K562 (cell line): ENCODE measurements around the gene ICAM1. TPM values are rescaled to one million over a fixed set of nuclear protein-coding genes. Genes with fewer than 3 reads are reported as not detected.
A peak's percentile ranks its signal among the peaks of the same experiment; 100 is the strongest.

ENCODE experiments used
- ASH1L ChIP-seq: fragments of 450-650 bp; IDR thresholded peaks from 2 replicates; pipeline ENCODE4 v1.6.1; 2018; ENCODE audit warnings: borderline replicate concordance, mild to moderate bottlenecking, low read depth; ENCODE audit not compliant: partially characterized antibody
- CCNT2 ChIP-seq: IDR thresholded peaks from 2 replicates; pipeline ENCODE4 v1.6.1; 2011; ENCODE audit warnings: borderline replicate concordance, low read depth, mild to moderate bottlenecking, moderate library complexity, mixed read lengths, low read length; ENCODE audit not compliant: insufficient read length; ENCODE audit errors: extremely low read depth
- CHCHD3 ChIP-seq: fragments of 250-450 bp; sonication (Bioruptor Pico); IDR thresholded peaks from 2 replicates; pipeline ENCODE4 v2.1.2; 2022; ENCODE audit warnings: mild to moderate bottlenecking
- CREM ChIP-seq: IDR thresholded peaks from 2 replicates; pipeline ENCODE4 v1.6.1; 2014; ENCODE audit warnings: antibody characterized with exemption, low read depth
- GATA2 ChIP-seq: sonication (generic); formaldehyde crosslinking; IDR thresholded peaks from 2 replicates; pipeline ENCODE4 v1.4.0; 2020; ENCODE audit warnings: mild to moderate bottlenecking, missing genetic modification reagents
- LCOR ChIP-seq: sonication (generic); formaldehyde crosslinking; IDR thresholded peaks from 2 replicates; pipeline ENCODE4 v1.8.0; 2022; ENCODE audit warnings: mild to moderate bottlenecking, missing genetic modification reagents
- MAFG ChIP-seq: fragments of 450-650 bp; conservative IDR thresholded peaks from 2 replicates; pipeline ENCODE4 v1.6.1; 2016; ENCODE audit warnings: missing genetic modification characterization, missing compliant biosample characterization
- MECOM ChIP-seq: fragments of 250-450 bp; sonication (Bioruptor Pico); IDR thresholded peaks from 2 replicates; pipeline ENCODE4 v1.8.0; 2022; ENCODE audit warnings: inconsistent platforms
- NUFIP1 ChIP-seq: fragments of 450-650 bp; IDR thresholded peaks from 2 replicates; pipeline ENCODE4 v1.6.1; 2018; ENCODE audit not compliant: partially characterized antibody
- PHF8 ChIP-seq: fragments of 200-600 bp; sonication (generic); IDR thresholded peaks from 2 replicates; pipeline ENCODE4 v1.6.1; 2012; ENCODE audit warnings: mixed run types, mild to moderate bottlenecking, inconsistent platforms, low read length, moderate library complexity, borderline replicate concordance
- RBM22 ChIP-seq: fragments of 200-400 bp; formaldehyde crosslinking; IDR thresholded peaks from 2 replicates; pipeline ENCODE4 v1.6.1; 2018; ENCODE audit warnings: low read length, low read depth; ENCODE audit not compliant: poor library complexity, severe bottlenecking
- XRCC4 ChIP-seq: IDR thresholded peaks from one replicate; pipeline ENCODE4 v1.6.1; 2011; ENCODE audit not compliant: insufficient read depth, insufficient read length; ENCODE audit errors: extremely low read depth
- polyA plus RNA-seq, 8 experiments: library from polyadenylated mRNA; depleted of rRNA in 4 of 8; stranded (reverse) in 5 of 8; unstranded in 3 of 8; fragments of >200 nt; fragmentation: Nextera tagmentation in 2 of 8; fragmentation: Illumina TruSeq in 1 of 8; extraction: Ambion mirVana in 2 of 8; extraction: Trizol in 1 of 8; gene quantifications; 2 replicates each; pipeline versions ENCODE4 v1.2.1 to v1.2.3, GENCODE V29; 2011 to 2014; ENCODE audit warnings: inconsistent platforms in 1 of 8, missing spikeins in 1 of 8
- total RNA-seq, 7 experiments: library from RNA; depleted of rRNA in 6 of 7; stranded (reverse); fragments of >200 nt in 6 of 7; fragmentation: Illumina TruSeq in 2 of 7; extraction: Trizol in 2 of 7; gene quantifications; 2 replicates each; pipeline versions ENCODE4 v1.2.1 to v1.2.3, GENCODE V29; 2011 to 2021; ENCODE audit warnings: low replicate concordance in 1 of 7
- TF ChIP-seq, protein P1 (sequence below), 2 experiments: IDR thresholded peaks; 2 replicates each; pipeline ENCODE4 v1.6.1; 2011; ENCODE audit warnings: borderline replicate concordance in 1 of 2, control low read depth in 1 of 2, low read depth in 1 of 2, low read length in 1 of 2, mild to moderate bottlenecking in 1 of 2, mixed read lengths in 1 of 2, moderate library complexity in 1 of 2; ENCODE audit not compliant: insufficient read depth in 1 of 2, insufficient read length in 1 of 2, poor library complexity in 1 of 2, severe bottlenecking in 1 of 2; ENCODE audit errors: extremely low read depth in 1 of 2
- TF ChIP-seq, protein P2 (sequence below): fragments of 250-450 bp; sonication (Bioruptor Pico); IDR thresholded peaks from 2 replicates; pipeline ENCODE4 v1.8.0; 2022; ENCODE audit warnings: moderate library complexity, mild to moderate bottlenecking, inconsistent platforms
- TF ChIP-seq, protein P3 (sequence below): fragments of 450-650 bp; IDR thresholded peaks from 2 replicates; pipeline ENCODE4 v1.6.1; 2018; ENCODE audit warnings: mild to moderate bottlenecking, low read depth; ENCODE audit not compliant: partially characterized antibody
- TF ChIP-seq, protein P4 (sequence below), 3 experiments: fragments of 200-800 bp in 1 of 3; fragments of 250-450 bp in 1 of 3; fragments of 450-650 bp in 1 of 3; sonication (Bioruptor Pico) in 1 of 3; sonication (Bioruptor generic) in 1 of 3; formaldehyde crosslinking in 1 of 3; IDR thresholded peaks; 2 replicates each; pipeline versions ENCODE4 v1.6.1 to v1.8.0; 2016 to 2022; ENCODE audit warnings: mild to moderate bottlenecking in 2 of 3, missing genetic modification characterization in 2 of 3, missing compliant biosample characterization in 1 of 3, moderate library complexity in 1 of 3
- TF ChIP-seq, protein P5 (sequence below): sonication (generic); formaldehyde crosslinking; IDR thresholded peaks from 2 replicates; pipeline ENCODE4 v1.4.0; 2020; ENCODE audit warnings: mild to moderate bottlenecking, missing genetic modification reagents

ICAM1 gene
- total and polyA plus RNA-seq, 9 of the 15 experiments (the other 6 are each of a cell fraction or from before 2014, with no cell fraction given) = 2.3 to 24.4 (median 13.4) TPM

DNA sequence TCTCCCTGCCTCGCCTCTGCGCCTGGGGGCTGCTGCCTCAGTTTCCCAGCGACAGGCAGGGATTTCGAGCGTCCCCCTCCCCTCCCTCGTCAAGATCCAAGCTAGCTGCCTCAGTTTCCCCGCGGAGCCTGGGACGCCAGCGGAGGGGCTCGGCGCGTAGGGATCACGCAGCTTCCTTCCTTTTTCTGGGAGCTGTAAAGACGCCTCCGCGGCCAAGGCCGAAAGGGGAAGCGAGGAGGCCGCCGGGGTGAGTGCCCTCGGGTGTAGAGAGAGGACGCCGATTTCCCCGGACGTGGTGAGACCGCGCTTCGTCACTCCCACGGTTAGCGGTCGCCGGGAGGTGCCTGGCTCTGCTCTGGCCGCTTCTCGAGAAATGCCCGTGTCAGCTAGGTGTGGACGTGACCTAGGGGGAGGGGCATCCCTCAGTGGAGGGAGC, 722 bp upstream of the ICAM1 start (continued):
- TF ChIP-seq, protein P1, sequence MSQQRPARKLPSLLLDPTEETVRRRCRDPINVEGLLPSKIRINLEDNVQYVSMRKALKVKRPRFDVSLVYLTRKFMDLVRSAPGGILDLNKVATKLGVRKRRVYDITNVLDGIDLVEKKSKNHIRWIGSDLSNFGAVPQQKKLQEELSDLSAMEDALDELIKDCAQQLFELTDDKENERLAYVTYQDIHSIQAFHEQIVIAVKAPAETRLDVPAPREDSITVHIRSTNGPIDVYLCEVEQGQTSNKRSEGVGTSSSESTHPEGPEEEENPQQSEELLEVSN (IDR thresholded peaks at IDR 0.05; ENCODE audit: borderline replicate concordance in 1 of 2, extremely low read depth in 1 of 2, insufficient read depth in 1 of 2, insufficient read length in 1 of 2, low read depth in 1 of 2, low read length in 1 of 2, poor library complexity in 1 of 2, severe bottlenecking in 1 of 2) = peak in 1 of 2 experiments; percentile 52
- TF ChIP-seq, protein P2, sequence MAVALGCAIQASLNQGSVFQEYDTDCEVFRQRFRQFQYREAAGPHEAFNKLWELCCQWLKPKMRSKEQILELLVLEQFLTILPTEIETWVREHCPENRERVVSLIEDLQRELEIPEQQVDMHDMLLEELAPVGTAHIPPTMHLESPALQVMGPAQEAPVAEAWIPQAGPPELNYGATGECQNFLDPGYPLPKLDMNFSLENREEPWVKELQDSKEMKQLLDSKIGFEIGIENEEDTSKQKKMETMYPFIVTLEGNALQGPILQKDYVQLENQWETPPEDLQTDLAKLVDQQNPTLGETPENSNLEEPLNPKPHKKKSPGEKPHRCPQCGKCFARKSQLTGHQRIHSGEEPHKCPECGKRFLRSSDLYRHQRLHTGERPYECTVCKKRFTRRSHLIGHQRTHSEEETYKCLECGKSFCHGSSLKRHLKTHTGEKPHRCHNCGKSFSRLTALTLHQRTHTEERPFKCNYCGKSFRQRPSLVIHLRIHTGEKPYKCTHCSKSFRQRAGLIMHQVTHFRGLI (CRISPR knock-in tag) = 0 out of 2 replicates have a peak, but pooled peaks have one; percentile 20
- TF ChIP-seq RBM22 (peak; percentile 10), CCNT2 (peak; percentile 18), LCOR (CRISPR knock-in tag) (no peak), XRCC4 (no peak), CREM (peak; percentile 66), GATA2 (CRISPR knock-in tag) (no peak), PHF8 (peak; percentile 18; the same call in 1 of the 2 replicates), CHCHD3 (CRISPR knock-in tag) (no peak), NUFIP1 (no peak), MECOM (CRISPR knock-in tag) (no peak), MAFG (tag) (no peak), ASH1L (no peak)
- TF ChIP-seq, protein P3, sequence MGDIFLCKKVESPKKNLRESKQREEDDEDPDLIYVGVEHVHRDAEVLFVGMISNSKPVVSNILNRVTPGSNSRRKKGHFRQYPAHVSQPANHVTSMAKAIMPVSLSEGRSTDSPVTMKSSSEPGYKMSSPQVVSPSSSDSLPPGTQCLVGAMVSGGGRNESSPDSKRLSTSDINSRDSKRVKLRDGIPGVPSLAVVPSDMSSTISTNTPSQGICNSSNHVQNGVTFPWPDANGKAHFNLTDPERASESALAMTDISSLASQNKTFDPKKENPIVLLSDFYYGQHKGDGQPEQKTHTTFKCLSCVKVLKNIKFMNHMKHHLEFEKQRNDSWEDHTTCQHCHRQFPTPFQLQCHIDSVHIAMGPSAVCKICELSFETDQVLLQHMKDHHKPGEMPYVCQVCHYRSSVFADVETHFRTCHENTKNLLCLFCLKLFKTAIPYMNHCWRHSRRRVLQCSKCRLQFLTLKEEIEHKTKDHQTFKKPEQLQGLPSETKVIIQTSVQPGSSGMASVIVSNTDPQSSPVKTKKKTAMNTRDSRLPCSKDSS = no peak
- TF ChIP-seq, protein P4, sequence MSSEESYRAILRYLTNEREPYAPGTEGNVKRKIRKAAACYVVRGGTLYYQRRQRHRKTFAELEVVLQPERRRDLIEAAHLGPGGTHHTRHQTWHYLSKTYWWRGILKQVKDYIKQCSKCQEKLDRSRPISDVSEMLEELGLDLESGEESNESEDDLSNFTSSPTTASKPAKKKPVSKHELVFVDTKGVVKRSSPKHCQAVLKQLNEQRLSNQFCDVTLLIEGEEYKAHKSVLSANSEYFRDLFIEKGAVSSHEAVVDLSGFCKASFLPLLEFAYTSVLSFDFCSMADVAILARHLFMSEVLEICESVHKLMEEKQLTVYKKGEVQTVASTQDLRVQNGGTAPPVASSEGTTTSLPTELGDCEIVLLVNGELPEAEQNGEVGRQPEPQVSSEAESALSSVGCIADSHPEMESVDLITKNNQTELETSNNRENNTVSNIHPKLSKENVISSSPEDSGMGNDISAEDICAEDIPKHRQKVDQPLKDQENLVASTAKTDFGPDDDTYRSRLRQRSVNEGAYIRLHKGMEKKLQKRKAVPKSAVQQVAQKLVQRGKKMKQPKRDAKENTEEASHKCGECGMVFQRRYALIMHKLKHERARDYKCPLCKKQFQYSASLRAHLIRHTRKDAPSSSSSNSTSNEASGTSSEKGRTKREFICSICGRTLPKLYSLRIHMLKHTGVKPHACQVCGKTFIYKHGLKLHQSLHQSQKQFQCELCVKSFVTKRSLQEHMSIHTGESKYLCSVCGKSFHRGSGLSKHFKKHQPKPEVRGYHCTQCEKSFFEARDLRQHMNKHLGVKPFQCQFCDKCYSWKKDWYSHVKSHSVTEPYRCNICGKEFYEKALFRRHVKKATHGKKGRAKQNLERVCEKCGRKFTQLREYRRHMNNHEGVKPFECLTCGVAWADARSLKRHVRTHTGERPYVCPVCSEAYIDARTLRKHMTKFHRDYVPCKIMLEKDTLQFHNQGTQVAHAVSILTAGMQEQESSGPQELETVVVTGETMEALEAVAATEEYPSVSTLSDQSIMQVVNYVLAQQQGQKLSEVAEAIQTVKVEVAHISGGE (CRISPR knock-in tag; IDR thresholded peaks at IDR 0.05) = no peak
- TF ChIP-seq, protein P5, sequence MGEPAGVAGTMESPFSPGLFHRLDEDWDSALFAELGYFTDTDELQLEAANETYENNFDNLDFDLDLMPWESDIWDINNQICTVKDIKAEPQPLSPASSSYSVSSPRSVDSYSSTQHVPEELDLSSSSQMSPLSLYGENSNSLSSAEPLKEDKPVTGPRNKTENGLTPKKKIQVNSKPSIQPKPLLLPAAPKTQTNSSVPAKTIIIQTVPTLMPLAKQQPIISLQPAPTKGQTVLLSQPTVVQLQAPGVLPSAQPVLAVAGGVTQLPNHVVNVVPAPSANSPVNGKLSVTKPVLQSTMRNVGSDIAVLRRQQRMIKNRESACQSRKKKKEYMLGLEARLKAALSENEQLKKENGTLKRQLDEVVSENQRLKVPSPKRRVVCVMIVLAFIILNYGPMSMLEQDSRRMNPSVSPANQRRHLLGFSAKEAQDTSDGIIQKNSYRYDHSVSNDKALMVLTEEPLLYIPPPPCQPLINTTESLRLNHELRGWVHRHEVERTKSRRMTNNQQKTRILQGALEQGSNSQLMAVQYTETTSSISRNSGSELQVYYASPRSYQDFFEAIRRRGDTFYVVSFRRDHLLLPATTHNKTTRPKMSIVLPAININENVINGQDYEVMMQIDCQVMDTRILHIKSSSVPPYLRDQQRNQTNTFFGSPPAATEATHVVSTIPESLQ = no peak
